ENCODE results near the gene JUN. TPM values are rescaled to one million over a fixed set of nuclear protein-coding genes. Genes with fewer than 3 reads are reported as not detected.

Gene JUN
- total and polyA plus RNA-seq, 2 of the 13 experiments (the other 11 are each of a cell fraction or from before 2014, with no cell fraction given): 18.2 to 22.3 TPM

DNA sequence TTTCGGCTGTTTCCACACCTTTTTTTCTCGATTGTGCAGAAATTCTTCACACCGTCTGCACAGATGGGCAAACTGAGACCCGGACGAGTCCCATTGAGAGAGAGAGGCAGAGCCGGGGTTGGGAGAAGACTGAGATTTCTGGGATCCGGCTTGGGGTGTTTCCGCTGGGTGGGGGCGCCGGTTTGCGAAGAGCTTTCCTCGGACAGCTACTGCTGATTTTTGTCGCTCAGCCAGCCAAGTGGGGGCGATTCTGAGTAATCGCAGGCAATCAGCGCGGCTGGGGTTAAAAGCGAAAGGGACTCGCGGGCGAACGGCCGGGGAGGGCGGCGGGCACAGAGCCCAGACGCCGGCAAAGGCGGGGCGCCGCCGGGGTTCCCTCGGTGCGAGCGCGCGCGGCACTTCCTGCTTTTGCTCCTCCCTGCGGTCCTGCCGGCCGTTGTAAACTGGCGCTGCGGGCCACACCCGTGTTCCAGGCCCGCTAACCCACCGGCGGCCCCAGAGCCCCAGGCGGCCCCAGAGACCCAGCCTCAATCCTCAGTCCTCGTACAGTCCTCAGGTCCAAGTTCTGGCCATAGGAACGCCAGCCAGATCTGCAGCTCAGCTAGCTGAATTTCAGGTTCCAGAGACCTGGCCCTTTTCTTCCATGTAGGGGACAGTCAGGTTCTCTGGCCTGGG, 32.4 kb upstream of the JUN start (continued):
- TF ChIP-seq, protein P1, sequence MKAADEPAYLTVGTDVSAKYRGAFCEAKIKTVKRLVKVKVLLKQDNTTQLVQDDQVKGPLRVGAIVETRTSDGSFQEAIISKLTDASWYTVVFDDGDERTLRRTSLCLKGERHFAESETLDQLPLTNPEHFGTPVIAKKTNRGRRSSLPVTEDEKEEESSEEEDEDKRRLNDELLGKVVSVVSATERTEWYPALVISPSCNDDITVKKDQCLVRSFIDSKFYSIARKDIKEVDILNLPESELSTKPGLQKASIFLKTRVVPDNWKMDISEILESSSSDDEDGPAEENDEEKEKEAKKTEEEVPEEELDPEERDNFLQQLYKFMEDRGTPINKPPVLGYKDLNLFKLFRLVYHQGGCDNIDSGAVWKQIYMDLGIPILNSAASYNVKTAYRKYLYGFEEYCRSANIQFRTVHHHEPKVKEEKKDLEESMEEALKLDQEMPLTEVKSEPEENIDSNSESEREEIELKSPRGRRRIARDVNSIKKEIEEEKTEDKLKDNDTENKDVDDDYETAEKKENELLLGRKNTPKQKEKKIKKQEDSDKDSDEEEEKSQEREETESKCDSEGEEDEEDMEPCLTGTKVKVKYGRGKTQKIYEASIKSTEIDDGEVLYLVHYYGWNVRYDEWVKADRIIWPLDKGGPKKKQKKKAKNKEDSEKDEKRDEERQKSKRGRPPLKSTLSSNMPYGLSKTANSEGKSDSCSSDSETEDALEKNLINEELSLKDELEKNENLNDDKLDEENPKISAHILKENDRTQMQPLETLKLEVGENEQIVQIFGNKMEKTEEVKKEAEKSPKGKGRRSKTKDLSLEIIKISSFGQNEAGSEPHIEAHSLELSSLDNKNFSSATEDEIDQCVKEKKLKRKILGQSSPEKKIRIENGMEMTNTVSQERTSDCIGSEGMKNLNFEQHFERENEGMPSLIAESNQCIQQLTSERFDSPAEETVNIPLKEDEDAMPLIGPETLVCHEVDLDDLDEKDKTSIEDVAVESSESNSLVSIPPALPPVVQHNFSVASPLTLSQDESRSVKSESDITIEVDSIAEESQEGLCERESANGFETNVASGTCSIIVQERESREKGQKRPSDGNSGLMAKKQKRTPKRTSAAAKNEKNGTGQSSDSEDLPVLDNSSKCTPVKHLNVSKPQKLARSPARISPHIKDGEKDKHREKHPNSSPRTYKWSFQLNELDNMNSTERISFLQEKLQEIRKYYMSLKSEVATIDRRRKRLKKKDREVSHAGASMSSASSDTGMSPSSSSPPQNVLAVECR (CRISPR knock-in tag; IDR thresholded peaks at IDR 0.05; ENCODE audit: borderline replicate concordance): peak; percentile 51; the same call in 1 of the 2 replicates
- TF ChIP-seq, protein P2, sequence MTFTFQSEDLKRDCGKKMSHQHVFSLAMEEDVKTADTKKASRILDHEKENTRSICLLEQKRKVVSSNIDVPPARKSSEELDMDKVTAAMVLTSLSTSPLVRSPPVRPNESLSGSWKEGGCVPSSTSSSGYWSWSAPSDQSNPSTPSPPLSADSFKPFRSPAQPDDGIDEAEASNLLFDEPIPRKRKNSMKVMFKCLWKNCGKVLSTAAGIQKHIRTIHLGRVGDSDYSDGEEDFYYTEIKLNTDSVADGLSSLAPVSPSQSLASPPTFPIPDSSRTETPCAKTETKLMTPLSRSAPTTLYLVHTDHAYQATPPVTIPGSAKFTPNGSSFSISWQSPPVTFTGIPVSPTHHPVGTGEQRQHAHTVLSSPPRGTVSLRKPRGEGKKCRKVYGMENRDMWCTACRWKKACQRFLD (CRISPR knock-in tag; IDR thresholded peaks at IDR 0.05; ENCODE audit: borderline replicate concordance): no peak; the same call in 1 of the 2 replicates
- TF ChIP-seq, protein P3, sequence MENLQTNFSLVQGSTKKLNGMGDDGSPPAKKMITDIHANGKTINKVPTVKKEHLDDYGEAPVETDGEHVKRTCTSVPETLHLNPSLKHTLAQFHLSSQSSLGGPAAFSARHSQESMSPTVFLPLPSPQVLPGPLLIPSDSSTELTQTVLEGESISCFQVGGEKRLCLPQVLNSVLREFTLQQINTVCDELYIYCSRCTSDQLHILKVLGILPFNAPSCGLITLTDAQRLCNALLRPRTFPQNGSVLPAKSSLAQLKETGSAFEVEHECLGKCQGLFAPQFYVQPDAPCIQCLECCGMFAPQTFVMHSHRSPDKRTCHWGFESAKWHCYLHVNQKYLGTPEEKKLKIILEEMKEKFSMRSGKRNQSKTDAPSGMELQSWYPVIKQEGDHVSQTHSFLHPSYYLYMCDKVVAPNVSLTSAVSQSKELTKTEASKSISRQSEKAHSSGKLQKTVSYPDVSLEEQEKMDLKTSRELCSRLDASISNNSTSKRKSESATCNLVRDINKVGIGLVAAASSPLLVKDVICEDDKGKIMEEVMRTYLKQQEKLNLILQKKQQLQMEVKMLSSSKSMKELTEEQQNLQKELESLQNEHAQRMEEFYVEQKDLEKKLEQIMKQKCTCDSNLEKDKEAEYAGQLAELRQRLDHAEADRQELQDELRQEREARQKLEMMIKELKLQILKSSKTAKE (CRISPR knock-in tag; IDR thresholded peaks at IDR 0.05; ENCODE audit: borderline replicate concordance): peak; percentile 67
- TF ChIP-seq HOXA3 (CRISPR knock-in tag; IDR thresholded peaks at IDR 0.05): peak; percentile 55; the same call in 1 of the 2 replicates
- no peak for TF ChIP-seq ZNF530 (CRISPR knock-in tag; IDR thresholded peaks at IDR 0.05; ENCODE audit: low read depth)
- TF ChIP-seq, protein P4, sequence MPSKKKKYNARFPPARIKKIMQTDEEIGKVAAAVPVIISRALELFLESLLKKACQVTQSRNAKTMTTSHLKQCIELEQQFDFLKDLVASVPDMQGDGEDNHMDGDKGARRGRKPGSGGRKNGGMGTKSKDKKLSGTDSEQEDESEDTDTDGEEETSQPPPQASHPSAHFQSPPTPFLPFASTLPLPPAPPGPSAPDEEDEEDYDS (CRISPR knock-in tag; IDR thresholded peaks at IDR 0.05): no peak
- no peak for TF ChIP-seq CBX2 (IDR thresholded peaks at IDR 0.05; ENCODE audit: low read depth, low read length)
- no peak for TF ChIP-seq CBX2 (CRISPR knock-in tag; IDR thresholded peaks at IDR 0.05; ENCODE audit: low read depth)
- no peak for TF ChIP-seq RNF2 (conservative IDR thresholded peaks at IDR 0.05; ENCODE audit: low read depth)
- peak; percentile 70; the same call in 1 of the 2 replicates for TF ChIP-seq ZNF556 (CRISPR knock-in tag; IDR thresholded peaks at IDR 0.05; ENCODE audit: borderline replicate concordance)
- peak; percentile 65; the same call in 1 of the 2 replicates for TF ChIP-seq DNMT1 (CRISPR knock-in tag; IDR thresholded peaks at IDR 0.05)
- TF ChIP-seq ZNF430 (CRISPR knock-in tag; IDR thresholded peaks at IDR 0.05): 0 out of 2 replicates have a peak, but pooled peaks have one; percentile 44
- TF ChIP-seq, protein P5, sequence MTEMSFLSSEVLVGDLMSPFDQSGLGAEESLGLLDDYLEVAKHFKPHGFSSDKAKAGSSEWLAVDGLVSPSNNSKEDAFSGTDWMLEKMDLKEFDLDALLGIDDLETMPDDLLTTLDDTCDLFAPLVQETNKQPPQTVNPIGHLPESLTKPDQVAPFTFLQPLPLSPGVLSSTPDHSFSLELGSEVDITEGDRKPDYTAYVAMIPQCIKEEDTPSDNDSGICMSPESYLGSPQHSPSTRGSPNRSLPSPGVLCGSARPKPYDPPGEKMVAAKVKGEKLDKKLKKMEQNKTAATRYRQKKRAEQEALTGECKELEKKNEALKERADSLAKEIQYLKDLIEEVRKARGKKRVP (CRISPR knock-in tag; IDR thresholded peaks at IDR 0.05): 0 out of 4 replicates have a peak, but pooled peaks of 1 of the 2 experiments have one; percentile 37
- peak; percentile 75 for TF ChIP-seq ETV5 (CRISPR knock-in tag; IDR thresholded peaks at IDR 0.05; ENCODE audit: borderline replicate concordance)
- TF ChIP-seq, protein P6, sequence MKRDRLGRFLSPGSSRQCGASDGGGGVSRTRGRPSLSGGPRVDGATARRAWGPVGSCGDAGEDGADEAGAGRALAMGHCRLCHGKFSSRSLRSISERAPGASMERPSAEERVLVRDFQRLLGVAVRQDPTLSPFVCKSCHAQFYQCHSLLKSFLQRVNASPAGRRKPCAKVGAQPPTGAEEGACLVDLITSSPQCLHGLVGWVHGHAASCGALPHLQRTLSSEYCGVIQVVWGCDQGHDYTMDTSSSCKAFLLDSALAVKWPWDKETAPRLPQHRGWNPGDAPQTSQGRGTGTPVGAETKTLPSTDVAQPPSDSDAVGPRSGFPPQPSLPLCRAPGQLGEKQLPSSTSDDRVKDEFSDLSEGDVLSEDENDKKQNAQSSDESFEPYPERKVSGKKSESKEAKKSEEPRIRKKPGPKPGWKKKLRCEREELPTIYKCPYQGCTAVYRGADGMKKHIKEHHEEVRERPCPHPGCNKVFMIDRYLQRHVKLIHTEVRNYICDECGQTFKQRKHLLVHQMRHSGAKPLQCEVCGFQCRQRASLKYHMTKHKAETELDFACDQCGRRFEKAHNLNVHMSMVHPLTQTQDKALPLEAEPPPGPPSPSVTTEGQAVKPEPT (CRISPR knock-in tag; IDR thresholded peaks at IDR 0.05; ENCODE audit: low read depth): peak; percentile 40; the same call in 1 of the 2 replicates
- peak; percentile 73; the same call in 1 of the 2 replicates for TF ChIP-seq ZNF761 (CRISPR knock-in tag; conservative IDR thresholded peaks at IDR 0.05)

Data from HepG2 (cell line).